Subcutaneous abdominal adipose tissue (tissue), 5 donors: ENCODE measurements around the gene UGT2B17.
"Not testable (repeated sequence)": the region's sequence is repeated elsewhere in the genome, so short reads cannot be mapped to it uniquely, and the experiment has no call there.

Experiments used
- H3K27ac ChIP-seq: one replicate; pipeline ENCODE4 v1.7.0; 2013; ENCODE audit warnings: low read depth, mild to moderate bottlenecking, inconsistent platforms, low read length, moderate library complexity
- H3K27me3 ChIP-seq, 5 donors: one replicate each; pipeline ENCODE4 v1.7.0; 2013; ENCODE audit warnings: low read length in 5 of 5, inconsistent platforms in 1 of 5; ENCODE audit not compliant: control insufficient read depth in 5 of 5, insufficient read depth in 4 of 5
- H3K36me3 ChIP-seq, 5 donors: one replicate each; pipeline ENCODE4 v1.7.0; 2013; ENCODE audit warnings: low read length in 5 of 5; ENCODE audit not compliant: control insufficient read depth in 5 of 5, insufficient read depth in 5 of 5
- H3K4me1 ChIP-seq, 5 donors: one replicate each; pipeline ENCODE4 v1.7.0; 2013; ENCODE audit warnings: low read length in 5 of 5, mild to moderate bottlenecking in 3 of 5, moderate library complexity in 1 of 5; ENCODE audit not compliant: control insufficient read depth in 5 of 5, insufficient read depth in 5 of 5
- H3K4me3 ChIP-seq, 5 donors: one replicate each; pipeline ENCODE4 v1.7.0; 2013; ENCODE audit warnings: low read length in 5 of 5, low read depth in 1 of 5
- H3K9ac ChIP-seq, 5 donors: one replicate each; pipeline ENCODE4 v1.7.0; 2013; ENCODE audit warnings: low read length in 5 of 5, mild to moderate bottlenecking in 4 of 5, moderate library complexity in 3 of 5
- H3K9me3 ChIP-seq, 5 donors: one replicate each; pipeline ENCODE4 v1.7.0; 2013; ENCODE audit warnings: low read length in 5 of 5; ENCODE audit not compliant: control insufficient read depth in 5 of 5
- donor health status: healthy.
- donor health status: healthy.
- donor health status: healthy.
- donor health status: healthy.
- donor health status: healthy.

The UGT2B17 gene

GRCh38 chr4:68535974-68536373 is 40.1 kb downstream of the UGT2B17 start:
- Histone ChIP-seq H3K4me1 (no peaks in the 10 kb centered on the region), H3K9me3 (peaks cover 0 to 3% (median 0%) of the 10 kb centered on the region in 5 donors)

GRCh38 chr4:68522232-68522631 is 53.9 kb downstream of the UGT2B17 start:
- not testable (repeated sequence) for H3K36me3 ChIP-seq, H3K4me1 ChIP-seq, H3K27me3 ChIP-seq, H3K4me3 ChIP-seq, H3K27ac ChIP-seq, H3K9ac ChIP-seq, H3K9me3 ChIP-seq

More at GRCh38 chr4:68535974-68536373, 40.1 kb downstream of the UGT2B17 start:
- no peak overlapping the region for H3K27ac ChIP-seq
- no peak overlapping the region for H3K9ac ChIP-seq
- H3K27me3 ChIP-seq: no peaks in the 10 kb centered on the region
- no peaks in the 10 kb centered on the region for H3K36me3 ChIP-seq
- no peak overlapping the region for H3K4me3 ChIP-seq

GRCh38 chr4:68520985-68521384 is 55.1 kb downstream of the UGT2B17 start:
- H3K27me3 ChIP-seq: no peaks in the 10 kb centered on the region
- no peak overlapping the region for H3K9ac ChIP-seq
- no peaks in the 10 kb centered on the region for H3K36me3 ChIP-seq
- H3K27ac ChIP-seq: no peak overlapping the region
- H3K4me3 ChIP-seq: no peak overlapping the region
- no peaks in the 10 kb centered on the region for H3K4me1 ChIP-seq
- no peaks in the 10 kb centered on the region for H3K9me3 ChIP-seq

GRCh38 chr4:68518889-68519288 is 57.2 kb downstream of the UGT2B17 start:
- H3K4me3 ChIP-seq: no peak overlapping the region
- H3K27me3 ChIP-seq: no peaks in the 10 kb centered on the region
- H3K9me3 ChIP-seq: no peaks in the 10 kb centered on the region
- H3K9ac ChIP-seq: no peak overlapping the region
- H3K27ac ChIP-seq: no peak overlapping the region
- H3K36me3 ChIP-seq: no peaks in the 10 kb centered on the region
- H3K4me1 ChIP-seq: no peaks in the 10 kb centered on the region

- H3K9me3 ChIP-seq, H3K4me3 ChIP-seq, H3K36me3 ChIP-seq, H3K27ac ChIP-seq, H3K4me1 ChIP-seq, H3K9ac ChIP-seq, H3K27me3 ChIP-seq: not testable (repeated sequence)
Observed at GRCh38 chr4:68505452-68505851, 70.7 kb downstream of the UGT2B17 start.

- H3K9me3 ChIP-seq, H3K27ac ChIP-seq, H3K36me3 ChIP-seq, H3K4me1 ChIP-seq, H3K4me3 ChIP-seq, H3K27me3 ChIP-seq, H3K9ac ChIP-seq: not testable (repeated sequence)
Observed at GRCh38 chr4:68504836-68505235, 71.3 kb downstream of the UGT2B17 start.

GRCh38 chr4:68503462-68503861 is 72.7 kb downstream of the UGT2B17 start:
- not testable (repeated sequence) for H3K9me3 ChIP-seq, H3K27me3 ChIP-seq, H3K4me3 ChIP-seq, H3K9ac ChIP-seq, H3K36me3 ChIP-seq, H3K27ac ChIP-seq, H3K4me1 ChIP-seq

GRCh38 chr4:68499021-68499420 is 77.1 kb downstream of the UGT2B17 start:
- Histone ChIP-seq H3K4me1 (peaks cover 0 to 4% (median 0%) of the 10 kb centered on the region in 5 donors), H3K36me3 (no peaks in the 10 kb centered on the region), H3K27ac (no peak overlapping the region), H3K4me3 (no peak overlapping the region), H3K9ac (no peak overlapping the region), H3K27me3 (no peaks in the 10 kb centered on the region), H3K9me3 (no peaks in the 10 kb centered on the region)

- no peak overlapping the region for H3K4me3 ChIP-seq
- no peaks in the 10 kb centered on the region for H3K9me3 ChIP-seq
Observed at GRCh38 chr4:68498413-68499007, 77.6 kb downstream of the UGT2B17 start.

GRCh38 chr4:68494688-68495087 is 81.4 kb downstream of the UGT2B17 start:
- Histone ChIP-seq H3K36me3 (no peaks in the 10 kb centered on the region), H3K27me3 (no peaks in the 10 kb centered on the region), H3K4me3 (no peak overlapping the region), H3K9ac (no peak overlapping the region), H3K4me1 (peaks cover 0 to 4% (median 4%) of the 10 kb centered on the region in 5 donors), H3K9me3 (no peaks in the 10 kb centered on the region), H3K27ac (no peak overlapping the region)

More at GRCh38 chr4:68498413-68499007, 77.6 kb downstream of the UGT2B17 start:
- Histone ChIP-seq H3K27me3 (no peaks in the 10 kb centered on the region), H3K4me1 (peaks cover 0 to 4% (median 0%) of the 10 kb centered on the region in 5 donors), H3K9ac (no peak overlapping the region), H3K36me3 (no peaks in the 10 kb centered on the region), H3K27ac (no peak overlapping the region)
